ENCODE measurements around the gene RETN.

- TF ChIP-seq, protein P1, sequence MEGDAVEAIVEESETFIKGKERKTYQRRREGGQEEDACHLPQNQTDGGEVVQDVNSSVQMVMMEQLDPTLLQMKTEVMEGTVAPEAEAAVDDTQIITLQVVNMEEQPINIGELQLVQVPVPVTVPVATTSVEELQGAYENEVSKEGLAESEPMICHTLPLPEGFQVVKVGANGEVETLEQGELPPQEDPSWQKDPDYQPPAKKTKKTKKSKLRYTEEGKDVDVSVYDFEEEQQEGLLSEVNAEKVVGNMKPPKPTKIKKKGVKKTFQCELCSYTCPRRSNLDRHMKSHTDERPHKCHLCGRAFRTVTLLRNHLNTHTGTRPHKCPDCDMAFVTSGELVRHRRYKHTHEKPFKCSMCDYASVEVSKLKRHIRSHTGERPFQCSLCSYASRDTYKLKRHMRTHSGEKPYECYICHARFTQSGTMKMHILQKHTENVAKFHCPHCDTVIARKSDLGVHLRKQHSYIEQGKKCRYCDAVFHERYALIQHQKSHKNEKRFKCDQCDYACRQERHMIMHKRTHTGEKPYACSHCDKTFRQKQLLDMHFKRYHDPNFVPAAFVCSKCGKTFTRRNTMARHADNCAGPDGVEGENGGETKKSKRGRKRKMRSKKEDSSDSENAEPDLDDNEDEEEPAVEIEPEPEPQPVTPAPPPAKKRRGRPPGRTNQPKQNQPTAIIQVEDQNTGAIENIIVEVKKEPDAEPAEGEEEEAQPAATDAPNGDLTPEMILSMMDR (conservative IDR thresholded peaks at IDR 0.05; ENCODE audit: low read depth, low read length): no peak
- no peak for TF ChIP-seq EZH2 (IDR thresholded peaks at IDR 0.05; ENCODE audit: borderline replicate concordance, low read depth, low read length, poor library complexity, severe bottlenecking)
Measured at GRCh38 chr19:7622933-7623685, 45.7 kb upstream of the RETN start.

Data from A673 (cell line).